ENCODE data around the gene SOX8.

Gene SOX8

DNA sequence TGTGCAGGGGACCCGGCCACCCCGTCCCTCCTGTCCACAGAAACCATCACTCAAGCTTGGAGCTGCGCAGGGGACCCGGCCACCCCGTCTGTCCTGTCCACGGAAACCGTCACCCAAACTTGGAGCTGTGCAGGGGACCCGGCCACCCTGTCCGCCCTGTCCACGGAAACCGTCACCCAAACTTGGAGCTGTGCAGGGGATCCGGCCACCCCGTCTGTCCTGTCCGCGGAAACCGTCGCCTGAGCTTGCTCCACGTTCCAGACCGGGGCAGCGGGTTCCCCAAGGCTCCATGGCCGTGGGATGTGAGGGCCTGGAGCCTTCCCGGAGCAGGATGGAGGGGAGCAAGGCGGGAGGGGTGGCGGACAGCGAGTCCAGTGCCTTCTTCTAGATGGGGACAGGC is 25.2 kb downstream of the SOX8 start:
- no peak overlapping the region for H3K4me3 ChIP-seq (ENCODE audit: low read depth, low read length)
- no peak for TF ChIP-seq CTCF (IDR thresholded peaks at IDR 0.05; ENCODE audit: borderline replicate concordance, insufficient read depth, low read depth, low read length)

DNA sequence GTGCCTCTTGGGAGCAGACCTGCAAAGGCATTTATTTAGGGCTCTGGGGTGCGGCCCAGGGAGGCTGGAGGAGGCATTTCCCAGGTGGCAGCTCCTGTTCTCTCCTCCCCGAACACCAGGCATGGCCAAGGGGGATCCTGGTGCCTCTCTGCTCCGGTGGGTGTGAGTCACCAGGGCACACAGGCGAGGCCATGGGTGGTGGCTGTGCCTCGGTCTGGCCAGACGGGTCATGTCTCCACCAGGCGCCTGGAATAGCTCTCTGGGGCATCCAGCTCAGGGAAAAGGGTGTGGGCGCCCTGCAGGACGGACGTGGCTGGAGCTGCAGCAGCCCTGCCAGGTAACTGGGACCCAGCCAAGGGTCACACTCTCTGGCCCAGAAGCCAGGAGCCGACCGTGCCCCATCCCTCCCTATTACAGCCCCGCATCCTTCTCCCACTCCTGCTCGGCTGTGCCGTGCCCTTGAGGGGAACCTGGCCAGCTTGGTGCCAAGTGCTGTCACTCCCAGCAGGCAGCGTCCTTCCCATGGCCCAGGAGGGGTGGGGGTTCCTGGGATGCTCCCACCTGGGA is 25.8 kb downstream of the SOX8 start:
- no peak for TF ChIP-seq CTCF (IDR thresholded peaks at IDR 0.05; ENCODE audit: borderline replicate concordance, insufficient read depth, low read depth, low read length)

DNA sequence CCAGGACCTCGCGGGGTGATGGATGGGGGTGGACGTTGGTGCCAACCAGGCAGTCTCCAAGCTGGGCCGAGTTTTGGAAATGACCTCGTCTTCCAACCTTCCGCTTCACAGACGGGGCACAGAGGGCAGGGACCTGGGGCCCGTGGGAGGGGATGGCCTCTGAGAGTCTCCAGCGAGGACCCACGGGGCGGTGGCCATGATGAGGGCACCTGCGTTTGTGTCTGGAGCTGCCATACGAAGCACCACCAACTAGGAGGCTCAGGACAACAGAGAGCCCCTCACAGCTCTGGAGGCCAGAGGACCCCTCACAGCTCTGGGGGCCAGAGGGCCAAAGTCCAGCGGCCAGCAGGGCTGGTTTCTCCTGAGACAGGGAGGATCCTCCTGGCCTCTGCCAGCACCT is 26.5 kb downstream of the SOX8 start:
- H3K4me3 ChIP-seq (ENCODE audit: low read depth, low read length): no peak overlapping the region
- TF ChIP-seq CTCF (IDR thresholded peaks at IDR 0.05; ENCODE audit: borderline replicate concordance, insufficient read depth, low read depth, low read length): no peak

More for the DNA sequence above, 25.8 kb downstream of the SOX8 start:
- no peak overlapping the region for H3K4me3 ChIP-seq (ENCODE audit: low read depth, low read length)

DNA sequence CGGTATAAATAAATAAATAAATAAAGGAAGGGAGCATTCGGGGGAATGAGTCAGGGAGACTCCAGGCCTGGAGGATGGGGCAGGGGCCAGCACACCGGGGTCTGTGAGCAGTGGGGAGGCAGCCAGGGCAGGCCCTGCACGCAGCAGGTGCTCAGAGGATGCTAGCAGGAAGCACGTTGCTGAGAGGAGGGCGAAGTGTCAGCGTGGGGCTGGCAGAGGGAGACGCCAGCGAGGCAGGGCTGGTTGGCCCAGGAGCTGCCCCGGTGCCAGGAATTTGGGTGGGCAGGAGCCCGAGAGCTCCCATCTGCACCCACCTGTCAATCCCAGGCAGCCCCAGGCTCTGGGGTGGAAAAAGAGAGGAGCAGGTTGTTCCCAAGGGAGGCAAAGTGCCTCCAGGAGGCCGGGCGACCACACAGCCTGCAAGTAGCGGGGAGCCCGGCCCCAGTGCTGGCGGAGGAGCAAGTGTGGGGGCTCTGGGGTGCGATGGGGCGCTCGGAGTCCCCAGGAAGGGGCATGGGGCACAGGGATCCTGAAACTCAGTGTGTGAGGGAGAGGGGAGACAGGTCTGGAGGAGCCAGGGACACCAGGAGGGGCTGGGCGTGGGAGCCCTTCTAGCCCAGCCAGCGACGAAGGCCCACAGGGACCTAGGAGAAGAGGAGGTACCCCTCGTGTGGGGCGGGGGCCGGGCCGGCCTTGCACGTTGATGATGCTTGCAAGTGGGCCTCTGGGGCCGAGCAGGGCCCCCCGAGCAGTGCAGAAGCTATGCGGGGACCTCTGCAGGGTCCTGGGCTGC is 28.0 kb downstream of the SOX8 start:
- TF ChIP-seq CTCF (IDR thresholded peaks at IDR 0.05; ENCODE audit: borderline replicate concordance, insufficient read depth, low read depth, low read length): no peak
- no peak overlapping the region for H3K4me3 ChIP-seq (ENCODE audit: low read depth, low read length)

GRCh38 chr16:1010251-1010650 is 28.7 kb downstream of the SOX8 start:
- no peak for TF ChIP-seq CTCF (IDR thresholded peaks at IDR 0.05; ENCODE audit: borderline replicate concordance, insufficient read depth, low read depth, low read length)
- no peak overlapping the region for H3K4me3 ChIP-seq (ENCODE audit: low read depth, low read length)

GRCh38 chr16:1010815-1011214 is 29.2 kb downstream of the SOX8 start:
- no peak overlapping the region for H3K4me3 ChIP-seq (ENCODE audit: low read depth, low read length)
- no peak for TF ChIP-seq CTCF (IDR thresholded peaks at IDR 0.05; ENCODE audit: borderline replicate concordance, insufficient read depth, low read depth, low read length)

All from GM12875 (cell line).